H1 (cell line): ENCODE measurements around the gene C19orf73. TPM values are rescaled to one million over a fixed set of nuclear protein-coding genes. Genes with fewer than 3 reads are reported as not detected.

ENCODE experiments used
- ASH2L ChIP-seq: fragments of 200-600, 300-600 bp; sonication (generic); IDR thresholded peaks from one replicate; pipeline ENCODE4 v1.7.1; 2017; ENCODE audit warnings: low read length
- CBX8 ChIP-seq: fragments of 300-800, 300-1000 bp; sonication (generic); IDR thresholded peaks from 2 replicates; pipeline ENCODE4 v1.7.1; 2016; ENCODE audit warnings: low read depth, low read length, borderline replicate concordance
- CHD2 ChIP-seq: IDR thresholded peaks from 2 replicates; pipeline ENCODE4 v1.6.1; 2012; ENCODE audit warnings: low read length, improper control_type of control experiment
- CTBP2 ChIP-seq: IDR thresholded peaks from 2 replicates; pipeline ENCODE4 v1.7.0; 2011; ENCODE audit warnings: borderline replicate concordance, mild to moderate bottlenecking, moderate library complexity, mixed read lengths, low read length; ENCODE audit not compliant: insufficient read depth, insufficient read length
- MAFK ChIP-seq: IDR thresholded peaks from 2 replicates; pipeline ENCODE4 v1.6.1; 2012; ENCODE audit warnings: low read depth, mild to moderate bottlenecking, improper control_type of control experiment, low read length
- SRF ChIP-seq: IDR thresholded peaks from 2 replicates; pipeline ENCODE4 v1.6.1; 2011; ENCODE audit warnings: mild to moderate bottlenecking, low read depth, low read length, moderate library complexity
- SUZ12 ChIP-seq: fragments of 200-600 bp; sonication (generic); IDR thresholded peaks from 2 replicates; pipeline ENCODE4 v1.6.1; 2012; ENCODE audit warnings: mild to moderate bottlenecking, inconsistent platforms, low read length, moderate library complexity, mixed read lengths
- polyA plus RNA-seq, 7 experiments: library from polyadenylated mRNA; depleted of rRNA in 3 of 7; stranded (reverse) in 5 of 7; unstranded in 2 of 7; fragments of >200 nt in 5 of 7; fragments of 200-250 nt in 2 of 7; gene quantifications; 1 replicate in 5 of 7; 2 replicates in 1 of 7; 4 replicates in 1 of 7; pipeline versions ENCODE4 v1.2.1 to v1.2.3, GENCODE V29; 2011 to 2013; ENCODE audit warnings: missing spikeins in 2 of 7, mixed read lengths in 2 of 7
- total RNA-seq: library from RNA; stranded (reverse); fragmentation: NEBNext Ultra II Directional; extraction: Animal tissue kit (Norgen Biotek cat#: 25700); gene quantifications from 2 replicates; pipeline ENCODE4 v1.2.1, GENCODE V29; 2021

C19orf73 gene
- total and polyA plus RNA-seq, 2 of the 8 experiments (the other 6 are each of a cell fraction or from before 2014, with no cell fraction given), result 2.5 to 4.6 TPM

- TF ChIP-seq MAFK (no peak), CBX8 (no peak), SRF (no peak), SUZ12 (peak; percentile 41), ASH2L (no peak), CHD2 (no peak), CTBP2 (no peak)
- TF ChIP-seq, all 59 proteins: peak for 10
Observed at GRCh38 chr19:49071860-49072547, 46.9 kb downstream of the C19orf73 start (continued).
